ENCODE results near the gene SFRP2. TPM values are rescaled to one million over a fixed set of nuclear protein-coding genes. Genes with fewer than 3 reads are reported as not detected.

The SFRP2 gene
- total and polyA plus RNA-seq, 12 donors, result 0.57 to 23.2 (median 2.5) TPM

GRCh38 chr4:153776601-153777000 is 12.3 kb downstream of the SFRP2 start:
- Histone ChIP-seq H3K27ac (no peak overlapping the region), H3K9me3 (replicated peaks in 1 of 3) (no peaks in the 10 kb centered on the region), H3K4me3 (no peak overlapping the region), H3K36me3 (replicated peaks in 1 of 2) (no peaks in the 10 kb centered on the region), H3K4me1 (replicated peaks in 1 of 2) (no peaks in the 10 kb centered on the region), H3K27me3 (no peaks in the 10 kb centered on the region)
- TF ChIP-seq CTCF (IDR thresholded peaks at IDR 0.05) (no peak), POLR2A (IDR thresholded peaks at IDR 0.05) (no peak)
- DNase-seq, result no peak
- intact Hi-C loops (cut with DNase I), result no loop called here
- 78 to 89% (median 81%) methylated on average over 3 of the region's 3 CpGs for WGBS, 4 donors

- Histone ChIP-seq H3K36me3 (replicated peaks in 1 of 2) (no peaks in the 10 kb centered on the region), H3K27ac (no peak overlapping the region), H3K27me3 (no peaks in the 10 kb centered on the region), H3K4me3 (no peak overlapping the region), H3K4me1 (replicated peaks in 1 of 2) (no peaks in the 10 kb centered on the region), H3K9me3 (replicated peaks in 1 of 3) (no peaks in the 10 kb centered on the region)
- no peak for DNase-seq
- no peak for TF ChIP-seq POLR2A (IDR thresholded peaks at IDR 0.05)
- TF ChIP-seq CTCF (IDR thresholded peaks at IDR 0.05), result no peak
- intact Hi-C loops (cut with DNase I), result no loop called here
- WGBS, 4 donors, result 73 to 85% (median 78%) methylated on average over 2 of the region's 2 CpGs
Measured at GRCh38 chr4:153773236-153773690, 15.6 kb downstream of the SFRP2 start.

GRCh38 chr4:153771046-153771445 is 17.8 kb downstream of the SFRP2 start:
- Histone ChIP-seq H3K27ac (no peak overlapping the region), H3K4me1 (replicated peaks in 1 of 2) (no peaks in the 10 kb centered on the region), H3K27me3 (no peaks in the 10 kb centered on the region), H3K36me3 (replicated peaks in 1 of 2) (no peaks in the 10 kb centered on the region), H3K4me3 (no peak overlapping the region), H3K9me3 (replicated peaks in 1 of 3) (no peaks in the 10 kb centered on the region)
- intact Hi-C loops (cut with DNase I), result no loop called here
- TF ChIP-seq CTCF (IDR thresholded peaks at IDR 0.05) (no peak), POLR2A (IDR thresholded peaks at IDR 0.05) (no peak)
- no peak for DNase-seq

- DNase-seq, result no peak
- intact Hi-C loops (cut with DNase I), result no loop called here
- no peaks in the 10 kb centered on the region for H3K36me3 ChIP-seq (replicated peaks in 1 of 2)
Measured at GRCh38 chr4:153766758-153767157, 22.1 kb downstream of the SFRP2 start.

More at GRCh38 chr4:153766758-153767157, 22.1 kb downstream of the SFRP2 start:
- Histone ChIP-seq H3K27ac (no peak overlapping the region), H3K27me3 (no peaks in the 10 kb centered on the region), H3K9me3 (replicated peaks in 1 of 3) (no peaks in the 10 kb centered on the region), H3K4me1 (replicated peaks in 1 of 2) (no peaks in the 10 kb centered on the region), H3K4me3 (no peak overlapping the region)
- 82 to 88% (median 86%) methylated on average over 6 of the region's 6 CpGs for WGBS, 4 donors
- TF ChIP-seq POLR2A (IDR thresholded peaks at IDR 0.05), result no peak
- TF ChIP-seq CTCF (IDR thresholded peaks at IDR 0.05), result no peak

Measured in adrenal gland (tissue), 12 donors.